ENCODE data around the gene HIVEP3.

Gene HIVEP3

DNA sequence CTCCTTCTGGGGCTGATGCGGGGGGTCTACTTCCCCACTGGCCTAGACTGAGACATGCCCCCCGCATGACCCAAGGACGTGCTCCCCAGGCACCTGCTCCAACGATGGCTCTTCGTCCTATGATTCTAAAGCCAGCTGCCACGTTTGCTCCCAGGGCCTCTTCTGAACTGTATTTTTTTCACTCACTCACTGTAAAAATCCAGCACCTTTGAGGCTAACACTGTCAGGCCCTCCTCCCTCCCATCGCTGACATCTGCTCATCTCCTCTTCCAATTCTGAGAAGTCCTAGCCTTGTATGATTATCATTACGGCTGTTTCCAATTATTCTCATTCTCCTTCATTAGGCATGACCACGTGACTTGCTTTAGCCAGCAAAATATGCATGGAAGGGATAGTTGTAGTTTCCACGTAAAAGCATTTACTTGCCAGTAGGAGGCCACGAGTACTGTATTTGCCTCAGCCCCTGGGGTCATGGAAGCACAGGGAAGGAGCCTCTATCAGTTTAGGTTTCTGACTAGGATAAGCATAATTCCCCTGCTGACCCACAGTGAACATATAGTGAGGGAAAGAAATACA lies 415.1 kb downstream of the HIVEP3 start:
- DNase-seq = no peak

- DNase-seq = no peak
Measured at GRCh38 chr1:41502912-41503311, 415.8 kb downstream of the HIVEP3 start.

- DNase-seq = no peak
Measured at GRCh38 chr1:41501581-41501980, 417.1 kb downstream of the HIVEP3 start.

GRCh38 chr1:41500781-41501518 lies 417.8 kb downstream of the HIVEP3 start:
- DNase-seq = no peak

GRCh38 chr1:41500378-41500777 lies 418.3 kb downstream of the HIVEP3 start:
- no peak for DNase-seq

DNA sequence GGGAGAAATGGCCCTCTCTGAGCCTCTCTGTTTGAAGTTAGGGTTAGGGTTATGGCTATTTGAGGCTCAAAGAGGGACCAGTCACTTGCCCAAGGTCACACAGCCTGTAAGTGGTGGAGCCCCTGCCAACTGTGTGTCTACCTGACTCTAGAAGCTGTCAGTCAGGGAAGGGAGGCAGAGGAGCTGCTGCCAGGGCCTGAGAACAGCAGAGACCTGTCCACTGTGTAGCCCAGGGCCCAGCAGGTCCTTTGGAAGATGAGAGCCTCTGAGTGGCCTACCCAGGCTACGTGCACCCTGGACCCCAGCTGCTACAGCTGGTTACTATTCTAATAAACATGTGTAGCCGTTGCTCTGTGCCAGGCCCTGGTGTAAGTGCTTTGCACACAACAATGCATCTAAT lies 419.1 kb downstream of the HIVEP3 start:
- DNase-seq = no peak

GRCh38 chr1:41498804-41499203 lies 419.9 kb downstream of the HIVEP3 start:
- no peak for DNase-seq

- DNase-seq = no peak
Measured at GRCh38 chr1:41498391-41498790, 420.3 kb downstream of the HIVEP3 start.

DNA sequence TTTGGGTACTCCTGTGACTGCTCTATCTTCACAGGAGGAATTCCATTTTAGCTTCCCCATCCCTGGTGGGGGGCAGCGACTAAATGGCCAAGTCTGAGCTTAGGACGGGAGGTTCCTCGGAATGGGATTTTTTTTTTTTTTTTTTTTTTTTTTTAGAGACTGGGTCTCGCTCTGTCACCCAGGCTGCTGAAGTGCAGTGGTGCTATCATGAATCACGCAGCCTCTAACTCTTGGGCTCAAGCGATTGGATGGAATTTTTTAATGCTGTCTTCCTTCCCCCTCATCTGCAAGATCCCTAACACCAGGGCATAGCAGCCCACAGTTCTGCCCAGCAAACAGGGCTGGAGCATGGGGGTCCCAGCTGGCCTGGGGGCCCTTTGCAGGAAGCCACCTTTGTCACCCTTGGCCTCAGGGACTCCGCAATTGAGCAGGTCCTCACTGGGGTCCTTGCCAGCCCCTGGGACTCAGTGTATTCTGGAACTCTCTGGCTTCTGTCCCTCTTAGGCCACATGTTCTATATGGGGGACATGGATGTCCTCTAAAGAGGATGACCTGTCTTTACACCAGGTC lies 421.2 kb downstream of the HIVEP3 start:
- DNase-seq = no peak

DNA sequence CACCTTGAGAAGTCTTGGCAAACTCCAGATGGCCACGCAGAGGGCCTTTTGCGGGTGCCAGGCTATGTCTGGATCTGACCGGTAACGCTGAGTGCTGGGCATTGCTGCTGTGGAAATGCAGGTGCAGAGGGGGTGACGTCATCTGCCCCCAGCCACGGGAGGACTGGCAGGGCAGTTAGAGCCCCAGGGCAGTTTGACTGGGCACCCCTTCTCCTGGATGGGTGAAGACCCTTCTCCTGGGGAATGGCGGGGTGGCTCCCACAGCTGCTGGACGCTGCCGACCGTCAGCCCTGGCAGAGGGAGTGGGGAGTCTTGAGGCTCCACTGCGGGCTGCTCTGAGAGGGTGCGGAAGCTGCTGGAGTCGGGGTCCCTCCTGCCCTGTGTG lies 421.7 kb downstream of the HIVEP3 start:
- no peak for DNase-seq

- DNase-seq = no peak
Measured at GRCh38 chr1:41496080-41497055, 422.4 kb downstream of the HIVEP3 start.

DNA sequence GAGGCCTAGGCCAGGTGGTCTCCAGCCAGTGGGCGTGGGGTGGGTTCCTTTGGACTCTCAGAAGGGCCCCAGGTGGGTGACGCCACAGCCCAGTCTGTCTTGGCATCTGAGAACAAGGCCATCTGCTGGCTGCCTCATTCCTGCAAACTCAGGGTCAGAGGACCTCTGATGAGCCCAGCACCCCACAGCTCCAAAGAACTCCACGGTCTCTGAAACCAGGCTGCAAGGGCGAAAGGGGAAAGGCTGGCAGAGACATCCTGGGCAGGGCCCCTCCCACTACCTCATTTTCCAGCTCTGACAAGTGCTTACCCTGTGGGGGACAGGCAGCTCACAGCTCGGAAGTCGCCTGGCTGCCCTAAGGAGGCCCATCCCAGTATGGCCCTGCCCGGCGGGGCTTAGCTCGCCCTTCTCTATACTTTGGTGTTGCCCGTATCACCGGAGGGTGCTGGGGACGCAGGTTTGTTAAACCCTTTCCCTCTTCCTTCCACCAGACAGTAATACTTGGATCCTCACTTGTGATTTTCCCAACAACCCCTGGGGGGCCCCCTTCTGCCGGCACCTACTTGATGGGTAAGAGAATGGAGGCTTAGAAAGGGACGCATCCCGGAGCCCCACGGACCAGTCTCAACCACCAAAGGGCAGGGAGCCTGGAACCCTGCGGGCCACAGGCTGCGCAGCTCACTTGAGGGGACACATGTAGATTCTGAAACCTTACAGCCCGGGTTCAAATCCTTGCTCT lies 423.3 kb downstream of the HIVEP3 start:
- DNase-seq = no peak

DNA sequence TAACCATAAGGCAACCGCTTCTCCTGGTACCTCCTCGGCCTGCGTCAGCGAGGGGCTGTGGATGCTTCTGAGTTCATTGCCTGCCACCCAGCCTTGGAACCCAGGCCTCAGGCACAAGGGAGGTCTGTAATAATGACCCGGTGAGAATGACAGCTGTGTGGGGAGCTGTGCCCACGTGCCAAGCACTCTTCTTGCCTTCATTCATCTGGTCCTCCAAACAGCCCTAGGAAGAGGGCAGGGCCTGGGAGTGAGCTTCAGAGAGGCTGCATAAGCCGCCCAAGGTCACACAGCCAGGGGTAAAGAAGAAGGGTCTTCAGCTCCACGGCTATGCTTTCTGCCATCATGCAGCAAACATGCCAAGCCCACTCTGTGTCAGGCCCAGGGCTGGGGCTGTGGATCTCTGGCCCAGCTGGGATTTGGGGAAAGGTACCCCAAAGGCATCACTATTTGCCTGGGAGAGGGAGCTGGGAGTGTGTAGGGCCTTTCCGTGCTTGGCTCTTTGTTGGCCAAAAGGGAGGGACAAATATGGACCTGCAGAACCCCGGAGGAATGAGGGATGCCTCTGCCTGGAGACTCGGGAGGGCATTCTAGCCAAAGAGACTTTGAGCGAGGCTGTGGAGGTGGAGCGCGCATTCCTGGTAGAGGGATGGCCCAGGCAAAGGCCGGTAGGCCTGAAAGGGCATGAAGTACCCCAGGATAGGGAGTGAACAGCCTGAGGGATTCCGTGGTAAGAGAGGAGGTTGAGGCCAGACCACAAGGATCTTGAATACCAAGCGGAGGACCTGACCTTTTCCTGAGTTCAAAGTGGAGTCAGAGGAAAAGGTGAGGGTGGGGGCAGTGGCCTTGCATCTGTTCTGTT lies 424.1 kb downstream of the HIVEP3 start:
- DNase-seq = no peak

DNA sequence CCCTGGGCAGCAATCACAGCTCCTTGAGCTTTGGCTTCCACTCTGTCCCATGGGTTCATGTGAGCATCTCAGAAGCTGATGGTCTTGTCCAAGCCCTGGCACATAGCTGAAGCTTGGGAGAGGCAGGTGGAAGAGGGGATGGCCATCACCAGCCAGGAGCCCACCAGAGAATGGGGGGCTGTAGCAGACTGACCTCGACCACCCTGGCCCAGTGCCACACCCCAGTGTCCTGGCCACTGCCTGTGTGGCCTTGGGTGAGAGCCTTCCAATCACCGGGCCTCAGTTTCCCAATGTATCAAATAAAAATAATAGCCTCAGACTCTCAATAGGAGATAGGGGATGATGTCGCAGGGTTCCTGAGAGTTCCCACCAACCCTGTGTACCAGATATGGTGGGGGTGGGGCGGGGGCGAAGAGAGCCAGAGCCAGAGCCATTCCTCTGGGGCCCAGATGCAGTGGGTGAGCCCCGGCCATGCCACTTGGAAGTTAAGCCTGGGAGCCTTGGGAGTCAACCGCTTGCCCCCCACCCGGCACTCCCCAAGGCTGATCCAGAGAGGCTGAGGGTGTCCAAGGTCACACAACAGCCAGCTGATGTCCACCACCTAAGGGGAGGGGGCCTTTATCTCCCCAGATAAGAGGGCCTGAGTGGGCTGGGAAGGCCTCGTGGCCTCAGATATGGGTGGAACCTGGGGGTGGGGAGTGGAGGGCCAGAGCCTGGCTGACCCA lies 424.9 kb downstream of the HIVEP3 start:
- DNase-seq = no peak

DNA sequence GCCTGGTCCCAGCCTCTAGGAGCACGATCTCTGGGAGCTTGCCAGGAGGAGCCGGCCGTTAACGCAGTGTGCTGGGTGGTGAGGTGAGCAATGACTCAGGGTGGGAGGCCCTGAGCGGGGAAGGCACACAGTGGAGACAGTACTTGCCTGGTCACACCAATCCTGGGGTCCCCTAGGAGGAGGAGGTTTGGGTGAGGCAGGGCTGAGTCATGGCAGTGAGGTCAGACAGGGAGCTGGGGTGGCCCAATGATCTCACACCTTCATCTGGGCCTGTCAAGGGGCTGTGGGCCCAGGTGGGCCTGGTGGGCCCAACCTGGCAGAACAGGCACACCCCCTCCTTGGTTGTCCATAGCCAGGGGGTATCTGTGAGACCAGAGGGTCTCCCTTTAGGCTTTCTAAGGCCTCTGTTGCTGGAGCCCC lies 425.6 kb downstream of the HIVEP3 start:
- no peak for DNase-seq

GRCh38 chr1:41492341-41492848 lies 426.3 kb downstream of the HIVEP3 start:
- DNase-seq = no peak

DNA sequence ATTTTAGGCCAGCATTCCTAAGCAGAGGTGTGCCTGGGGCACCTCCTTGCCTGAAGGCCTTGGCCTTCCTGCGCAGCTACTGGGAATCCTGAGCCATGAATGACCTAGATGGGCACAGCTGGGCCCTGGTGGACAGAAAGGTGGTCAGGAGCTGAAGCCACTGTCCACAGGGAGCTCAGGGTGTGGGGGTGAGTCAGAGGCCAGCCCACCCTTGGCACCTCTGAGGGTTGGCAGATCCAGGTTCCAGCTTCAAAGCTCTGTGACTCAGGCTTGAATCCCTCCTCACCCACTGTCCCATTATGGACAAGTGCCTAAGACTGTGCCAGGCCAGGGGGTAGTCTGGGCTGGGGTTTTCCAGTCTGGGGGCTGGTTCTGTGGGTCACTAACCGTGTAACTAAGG lies 427.8 kb downstream of the HIVEP3 start:
- no peak for DNase-seq

- no peak for DNase-seq
Measured at GRCh38 chr1:41489561-41489960, 429.2 kb downstream of the HIVEP3 start.

DNA sequence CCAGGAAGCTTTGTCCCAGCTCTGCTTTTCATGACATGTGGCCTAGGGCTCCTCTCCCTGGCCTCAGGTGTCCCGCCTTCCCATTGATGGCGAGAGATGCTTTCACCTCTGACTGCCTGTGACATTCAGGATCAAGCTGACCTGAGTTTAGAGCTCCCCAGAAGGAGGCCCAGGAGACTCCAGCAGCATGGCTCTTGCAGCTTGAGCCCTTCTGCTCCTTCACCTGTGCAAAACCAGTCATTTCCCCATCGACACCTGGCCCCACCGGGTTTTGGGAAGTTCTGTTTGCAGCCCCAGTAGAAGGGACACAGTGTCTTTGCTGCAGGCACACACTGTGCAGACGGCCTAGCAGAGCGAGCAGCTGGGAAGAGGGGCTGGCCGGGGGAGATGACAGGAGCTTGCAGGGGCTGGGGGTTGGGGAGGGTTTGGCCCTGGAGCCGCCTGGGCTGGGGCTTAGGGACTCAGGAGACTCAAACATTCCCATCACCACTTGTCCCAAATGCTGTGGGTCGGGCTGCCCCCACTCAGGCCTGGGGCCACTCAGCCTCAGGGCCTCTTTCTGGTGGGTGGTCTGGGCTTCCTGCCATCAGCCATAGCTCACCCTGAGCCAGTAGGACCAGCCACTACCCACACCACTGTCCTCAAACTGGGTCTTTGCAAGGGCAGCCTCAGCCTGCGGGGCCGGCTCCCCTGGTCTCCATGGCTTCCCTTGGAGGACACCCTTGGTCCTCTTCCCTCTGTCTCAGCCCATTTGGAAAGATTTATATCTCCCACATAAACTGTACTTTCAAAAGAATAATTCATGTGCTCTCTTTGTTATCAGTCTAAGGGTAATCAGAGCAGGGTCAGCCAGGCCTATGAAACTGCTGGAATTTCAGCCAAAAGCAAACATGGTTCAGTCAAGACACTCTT lies 430.4 kb downstream of the HIVEP3 start:
- DNase-seq = no peak

All from SHP77 treated with DMSO at 0.1 percent for 48 hours (cell line).